Small intestine (tissue), 7 donors: Measurements from ENCODE around the gene SEMA4G. TPM values are rescaled to one million over a fixed set of nuclear protein-coding genes. Genes with fewer than 3 reads are reported as not detected.
"Not testable (repeated sequence)": the region's sequence is repeated elsewhere in the genome, so short reads cannot be mapped to it uniquely, and the experiment has no call there.

ENCODE experiments used
- DNase-seq, 2 donors: peaks; one replicate each; pipeline versions ENCODE4 v3.0.0 to v3.0.0-alpha.2; 2013
- FAIRE-seq: peaks from 2 replicates; lab custom pipeline; 2012; peaks lifted over from hg19 to GRCh38; lab: Jason Lieb, UNC
- H3K27ac ChIP-seq, 3 donors: one replicate each; pipeline ENCODE4 v1.5.1; 2013; ENCODE audit warnings: low read length in 2 of 3, mild to moderate bottlenecking in 2 of 3, control low read depth in 1 of 3, inconsistent platforms in 1 of 3, low read depth in 1 of 3, moderate library complexity in 1 of 3
- H3K27me3 ChIP-seq, 3 donors: one replicate each; pipeline ENCODE4 v1.6.1; 2013; ENCODE audit warnings: low read length in 3 of 3, inconsistent platforms in 1 of 3; ENCODE audit not compliant: control insufficient read depth in 3 of 3, insufficient read depth in 3 of 3
- H3K36me3 ChIP-seq, 3 donors: one replicate each; pipeline ENCODE4 v1.6.1; 2013; ENCODE audit warnings: low read length in 3 of 3, inconsistent platforms in 1 of 3, low read depth in 1 of 3, mild to moderate bottlenecking in 1 of 3, moderate library complexity in 1 of 3; ENCODE audit not compliant: control insufficient read depth in 3 of 3, insufficient read depth in 2 of 3
- H3K4me1 ChIP-seq, 3 donors: one replicate each; pipeline ENCODE4 v1.6.1; 2013; ENCODE audit warnings: low read length in 2 of 3, inconsistent platforms in 1 of 3, low read depth in 1 of 3, mild to moderate bottlenecking in 1 of 3, moderate library complexity in 1 of 3; ENCODE audit not compliant: control insufficient read depth in 3 of 3, insufficient read depth in 2 of 3
- H3K4me3 ChIP-seq, 3 donors: one replicate each; pipeline ENCODE4 v1.5.1; 2013; ENCODE audit warnings: low read length in 3 of 3, control low read depth in 1 of 3, inconsistent platforms in 1 of 3, low read depth in 1 of 3, mild to moderate bottlenecking in 1 of 3, moderate library complexity in 1 of 3
- H3K9me3 ChIP-seq, 2 donors: one replicate each; pipeline ENCODE4 v1.6.1; 2013; ENCODE audit warnings: low read depth in 1 of 2, low read length in 1 of 2; ENCODE audit not compliant: control insufficient read depth in 2 of 2, insufficient read depth in 1 of 2
- WGBS, 3 donors: extraction: QIAGEN DNeasy Blood & Tissue Kit; methylation state at CpG; one replicate each; pipeline ENCODE4 v1.1.7; 2013; 5-methylcytosine and 5-hydroxymethylcytosine counted together
- polyA plus RNA-seq, 4 donors: library from polyadenylated mRNA; stranded (reverse) in 3 of 4; unstranded in 1 of 4; fragments of 200-250 nt in 3 of 4; fragments of 120-200 nt in 1 of 4; gene quantifications; one replicate each; pipeline versions ENCODE4 v1.2.1 to v1.2.3, GENCODE V29; 2013
- donor health status: healthy with polysubstance abuse.
- donor health status: control.
- donor health status: control.
- donor health status: Bipolar disorder and iron deficiency.
- donor health status: healthy.

SEMA4G gene
- polyA plus RNA-seq, 4 donors = 44.9 to 153 (median 104) TPM

- peaks cover 0 to 31% (median 5%) of the 10 kb centered on the region in 3 donors for H3K4me1 ChIP-seq
- not testable (repeated sequence) for H3K4me3 ChIP-seq, FAIRE-seq, H3K9me3 ChIP-seq, DNase-seq, H3K27me3 ChIP-seq, H3K27ac ChIP-seq
- peaks cover 7 to 79% (median 8%) of the 10 kb centered on the region in 3 donors for H3K36me3 ChIP-seq
- WGBS, 3 donors = 84 to 92% (median 85%) methylated on average over 8 of the region's 8 CpGs
Observed at GRCh38 chr10:100975397-100975796, 6.1 kb downstream of the SEMA4G start.

DNA sequence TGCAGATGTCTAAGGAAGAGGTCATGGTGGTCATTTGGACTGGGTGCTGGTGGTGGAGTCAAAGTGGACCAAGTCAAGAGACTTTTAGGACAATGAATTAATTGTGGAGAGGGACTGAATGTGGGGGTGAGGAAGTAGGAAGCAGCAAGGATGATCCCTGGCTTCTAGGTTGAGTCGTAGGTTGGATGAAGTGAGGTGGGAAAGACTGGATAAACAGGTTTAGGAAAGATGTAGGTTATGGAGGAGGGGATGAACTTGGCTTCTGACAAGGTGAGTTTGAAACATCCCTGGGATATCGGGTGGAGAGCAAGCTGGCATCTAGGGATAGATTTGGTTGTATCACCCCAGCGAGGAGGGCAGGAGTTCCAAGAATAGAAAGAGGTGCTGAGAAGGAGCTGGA lies 7.6 kb downstream of the SEMA4G start:
- FAIRE-seq = no peak
- H3K27ac ChIP-seq = no peak overlapping the region
- H3K9me3 ChIP-seq = no peaks in the 10 kb centered on the region
- no peak for DNase-seq
- peaks cover 0 to 16% (median 5%) of the 10 kb centered on the region in 3 donors for H3K4me1 ChIP-seq
- H3K4me3 ChIP-seq = no peak overlapping the region
- WGBS, 3 donors = 63 to 82% (median 75%) methylated on average over 3 of the region's 3 CpGs
- peaks cover 9 to 86% (median 11%) of the 10 kb centered on the region in 3 donors for H3K36me3 ChIP-seq
- H3K27me3 ChIP-seq = no peaks in the 10 kb centered on the region

GRCh38 chr10:100977436-100977835 lies 8.1 kb downstream of the SEMA4G start:
- 84 to 89% (median 85%) methylated on average over 6 of the region's 6 CpGs for WGBS, 3 donors
- Histone ChIP-seq H3K27ac (no peak overlapping the region), H3K27me3 (no peaks in the 10 kb centered on the region), H3K36me3 (peaks cover 9 to 86% (median 11%) of the 10 kb centered on the region in 3 donors), H3K9me3 (no peaks in the 10 kb centered on the region), H3K4me1 (peaks cover 0 to 11% (median 1%) of the 10 kb centered on the region in 3 donors), H3K4me3 (no peak overlapping the region)
- FAIRE-seq (no peak), DNase-seq (no peak)

- Histone ChIP-seq H3K36me3 (peaks cover 9 to 86% (median 11%) of the 10 kb centered on the region in 3 donors), H3K27me3 (no peaks in the 10 kb centered on the region), H3K9me3 (no peaks in the 10 kb centered on the region), H3K4me3 (no peak overlapping the region), H3K4me1 (peaks cover 0 to 2% (median 0%) of the 10 kb centered on the region in 3 donors), H3K27ac (no peak overlapping the region)
- FAIRE-seq (no peak), DNase-seq (no peak)
- WGBS, 3 donors = 85 to 92% (median 89%) methylated on average over 13 of the region's 13 CpGs
Observed at GRCh38 chr10:100978121-100978900, 9.0 kb downstream of the SEMA4G start.

- Histone ChIP-seq H3K4me3 (no peak overlapping the region), H3K4me1 (no peaks in the 10 kb centered on the region), H3K27ac (no peak overlapping the region), H3K27me3 (no peaks in the 10 kb centered on the region), H3K36me3 (peaks cover 8 to 86% (median 11%) of the 10 kb centered on the region in 3 donors), H3K9me3 (no peaks in the 10 kb centered on the region)
- WGBS, 3 donors = 81 to 84% (median 82%) methylated on average over 10 of the region's 10 CpGs
- DNase-seq (no peak), FAIRE-seq (no peak)
Observed at GRCh38 chr10:100978901-100979195, 9.5 kb downstream of the SEMA4G start.

DNA sequence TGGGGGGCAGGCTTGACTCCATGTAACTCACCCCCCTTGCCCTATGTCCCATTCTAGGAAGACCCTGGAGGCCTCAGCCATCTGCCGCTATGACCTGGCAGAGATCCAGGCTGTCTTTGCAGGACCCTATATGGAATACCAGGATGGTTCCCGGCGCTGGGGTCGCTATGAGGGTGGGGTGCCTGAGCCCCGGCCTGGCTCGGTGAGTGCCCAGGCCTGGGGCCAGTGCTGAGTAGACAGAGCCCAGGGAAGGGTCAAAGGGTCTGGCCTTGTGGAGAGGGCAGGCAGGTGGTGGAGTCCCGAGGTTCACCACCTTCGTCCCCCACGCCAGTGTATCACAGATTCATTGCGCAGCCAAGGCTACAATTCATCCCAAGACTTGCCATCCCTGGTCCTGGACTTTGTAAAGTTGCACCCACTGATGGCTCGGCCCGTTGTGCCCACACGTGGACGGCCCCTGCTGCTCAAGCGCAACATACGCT lies 10.5 kb downstream of the SEMA4G start:
- FAIRE-seq (no peak), DNase-seq (no peak)
- H3K4me3 ChIP-seq = no peak overlapping the region
- no peaks in the 10 kb centered on the region for H3K9me3 ChIP-seq
- 92 to 93% (median 93%) methylated on average over 16 of the region's 16 CpGs for WGBS, 3 donors
- peaks cover 8 to 87% (median 12%) of the 10 kb centered on the region in 3 donors for H3K36me3 ChIP-seq
- H3K27me3 ChIP-seq = no peaks in the 10 kb centered on the region
- H3K27ac ChIP-seq = no peak overlapping the region
- no peaks in the 10 kb centered on the region for H3K4me1 ChIP-seq

- FAIRE-seq = no peak
- peaks cover 8 to 89% (median 13%) of the 10 kb centered on the region in 3 donors for H3K36me3 ChIP-seq
Observed at GRCh38 chr10:100980311-100980710, 11.0 kb downstream of the SEMA4G start.

DNA sequence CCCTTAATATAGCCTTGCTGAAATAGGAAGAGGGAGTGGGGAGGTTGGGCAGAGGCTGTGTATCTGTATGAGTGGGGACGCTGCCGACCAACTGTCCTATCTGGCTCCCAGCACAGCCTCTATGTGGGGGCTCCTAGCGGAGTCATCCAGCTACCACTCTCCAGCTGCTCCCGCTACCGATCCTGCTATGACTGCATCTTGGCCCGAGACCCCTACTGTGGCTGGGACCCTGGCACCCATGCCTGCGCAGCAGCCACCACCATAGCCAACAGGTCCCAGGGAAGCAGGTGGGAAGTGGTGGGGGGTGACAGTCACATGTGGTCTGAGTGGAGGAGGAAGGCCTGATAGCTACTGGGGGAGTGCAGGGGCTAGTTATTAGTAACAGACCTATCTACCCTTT lies 11.4 kb downstream of the SEMA4G start:
- no peak for DNase-seq
- H3K4me3 ChIP-seq = no peak overlapping the region
- H3K9me3 ChIP-seq = no peaks in the 10 kb centered on the region
- no peak overlapping the region for H3K27ac ChIP-seq
- H3K4me1 ChIP-seq = peaks cover 0 to 7% (median 0%) of the 10 kb centered on the region in 3 donors
- H3K36me3 ChIP-seq = peaks cover 8 to 90% (median 13%) of the 10 kb centered on the region in 3 donors
- no peak for FAIRE-seq
- no peaks in the 10 kb centered on the region for H3K27me3 ChIP-seq
- WGBS, 3 donors = 95 to 96% (median 95%) methylated on average over 7 of the region's 7 CpGs

More at GRCh38 chr10:100980311-100980710, 11.0 kb downstream of the SEMA4G start:
- no peak overlapping the region for H3K4me3 ChIP-seq
- DNase-seq = no peak
- no peaks in the 10 kb centered on the region for H3K27me3 ChIP-seq
- H3K9me3 ChIP-seq = no peaks in the 10 kb centered on the region
- WGBS, 3 donors = 90 to 97% (median 94%) methylated on average over 2 of the region's 2 CpGs
- peaks cover 0 to 3% (median 0%) of the 10 kb centered on the region in 3 donors for H3K4me1 ChIP-seq
- no peak overlapping the region for H3K27ac ChIP-seq
